ENCODE measurements around the gene DAAM2. TPM values are rescaled to one million over a fixed set of nuclear protein-coding genes. Genes with fewer than 3 reads are reported as not detected.

Gene DAAM2
- total RNA-seq = 31.8 TPM

DNA sequence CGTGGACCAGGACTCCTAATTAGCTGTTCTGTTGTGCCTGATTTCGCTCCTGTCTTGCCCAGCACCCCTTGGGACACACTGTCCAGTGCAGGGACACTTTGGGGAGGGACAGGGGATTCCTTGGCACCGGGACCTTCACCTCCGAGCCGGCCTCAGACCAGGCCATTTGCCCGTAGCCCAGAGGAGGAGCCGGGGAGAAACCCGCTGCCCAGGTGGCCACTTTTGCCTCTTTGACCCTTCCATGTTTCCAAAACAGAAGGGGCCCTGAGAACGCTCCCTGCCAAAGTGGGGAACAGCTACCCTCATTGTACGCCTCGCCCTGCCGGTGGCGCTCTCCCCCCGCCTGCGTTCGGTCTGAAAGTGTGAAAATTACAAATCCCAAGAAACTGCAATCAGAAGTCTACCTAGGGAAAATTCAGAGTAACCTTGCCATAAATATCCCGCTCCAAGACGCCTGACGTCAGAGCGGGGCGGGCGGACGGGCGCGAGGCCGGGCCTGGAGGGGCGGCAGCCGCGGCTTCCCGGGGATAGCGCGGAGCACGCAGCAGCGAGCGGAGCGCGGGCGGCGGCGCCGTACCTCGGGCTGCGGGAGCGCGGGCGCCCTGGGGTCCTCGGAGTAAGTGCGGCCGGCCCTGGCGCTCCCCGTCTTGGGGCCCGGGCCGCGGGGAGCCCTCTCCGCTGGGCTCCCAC lies at the start of gene DAAM2:
TSS of gene DAAM2 (plus strand) at position 527 of the 690 bp plus-strand sequence. CDS start 63,927 bp downstream, outside the sequence.
- Histone ChIP-seq H3K9me3 (ENCODE audit: control insufficient read depth in 3 of 3, low read length in 3 of 3) (no peaks in the 10 kb centered on the region), H3K4me1 (ENCODE audit: control insufficient read depth in 3 of 3, insufficient read depth in 3 of 3, low read length in 3 of 3) (peaks cover 10 to 13% (median 13%) of the 10 kb centered on the region in 3 donors), H3K4me3 (ENCODE audit: low read length in 3 of 3) (peak within 1 kb of the TSS; percentile 74 to 83 (median 75)), H3K36me3 (ENCODE audit: control insufficient read depth in 3 of 3, insufficient read depth in 3 of 3, low read length in 3 of 3) (no peaks in the 10 kb centered on the region), H3K27ac (ENCODE audit: low read depth, low read length) (peak within 1 kb of the TSS; percentile 66), H3K9ac (ENCODE audit: low read depth in 1 of 3, low read length in 3 of 3) (peak within 1 kb of the TSS; percentile 77 to 90 (median 79)), H3K27me3 (ENCODE audit: control insufficient read depth in 3 of 3, insufficient read depth in 3 of 3, low read length in 3 of 3) (no peaks in the 10 kb centered on the region)

- Histone ChIP-seq H3K4me3 (ENCODE audit: low read length in 3 of 3) (no peak overlapping the region), H3K9me3 (ENCODE audit: control insufficient read depth in 3 of 3, low read length in 3 of 3) (no peaks in the 10 kb centered on the region), H3K9ac (ENCODE audit: low read depth in 1 of 3, low read length in 3 of 3) (no peak overlapping the region), H3K27me3 (ENCODE audit: control insufficient read depth in 3 of 3, insufficient read depth in 3 of 3, low read length in 3 of 3) (no peaks in the 10 kb centered on the region), H3K27ac (ENCODE audit: low read depth, low read length) (no peak overlapping the region), H3K36me3 (ENCODE audit: control insufficient read depth in 3 of 3, insufficient read depth in 3 of 3, low read length in 3 of 3) (no peaks in the 10 kb centered on the region), H3K4me1 (ENCODE audit: control insufficient read depth in 3 of 3, insufficient read depth in 3 of 3, low read length in 3 of 3) (no peaks in the 10 kb centered on the region)
Observed at GRCh38 chr6:39746795-39747194, 45.4 kb upstream of the DAAM2 start.

- Histone ChIP-seq H3K36me3 (ENCODE audit: control insufficient read depth in 3 of 3, insufficient read depth in 3 of 3, low read length in 3 of 3) (no peaks in the 10 kb centered on the region), H3K4me1 (ENCODE audit: control insufficient read depth in 3 of 3, insufficient read depth in 3 of 3, low read length in 3 of 3) (peaks cover 4 to 18% (median 15%) of the 10 kb centered on the region in 3 donors), H3K27me3 (ENCODE audit: control insufficient read depth in 3 of 3, insufficient read depth in 3 of 3, low read length in 3 of 3) (no peaks in the 10 kb centered on the region), H3K9ac (ENCODE audit: low read depth in 1 of 3, low read length in 3 of 3) (no peak overlapping the region), H3K9me3 (ENCODE audit: control insufficient read depth in 3 of 3, low read length in 3 of 3) (no peaks in the 10 kb centered on the region), H3K27ac (ENCODE audit: low read depth, low read length) (no peak overlapping the region), H3K4me3 (ENCODE audit: low read length in 3 of 3) (no peak overlapping the region)
Observed at GRCh38 chr6:39752835-39753724, 39.1 kb upstream of the DAAM2 start.

DNA sequence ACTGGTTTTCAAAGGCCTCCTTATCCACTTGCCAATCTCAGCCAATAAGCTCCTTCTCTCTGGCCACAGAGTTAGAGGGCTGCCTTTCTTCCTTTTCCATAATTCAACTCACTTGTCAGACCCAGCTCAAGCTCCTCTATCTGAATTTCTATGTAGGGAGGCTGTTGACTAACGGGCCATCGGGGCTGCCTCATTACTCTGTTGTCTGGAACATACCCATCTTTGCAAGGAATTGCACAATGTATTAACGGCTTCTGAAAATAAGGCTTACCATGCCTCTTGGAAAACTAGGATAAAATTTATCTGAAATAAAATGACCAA lies 38.5 kb upstream of the DAAM2 start:
- peaks cover 4 to 18% (median 15%) of the 10 kb centered on the region in 3 donors for H3K4me1 ChIP-seq (ENCODE audit: control insufficient read depth in 3 of 3, insufficient read depth in 3 of 3, low read length in 3 of 3)
- no peaks in the 10 kb centered on the region for H3K27me3 ChIP-seq (ENCODE audit: control insufficient read depth in 3 of 3, insufficient read depth in 3 of 3, low read length in 3 of 3)
- H3K4me3 ChIP-seq (ENCODE audit: low read length in 3 of 3) = no peak overlapping the region
- H3K27ac ChIP-seq (ENCODE audit: low read depth, low read length) = no peak overlapping the region
- H3K36me3 ChIP-seq (ENCODE audit: control insufficient read depth in 3 of 3, insufficient read depth in 3 of 3, low read length in 3 of 3) = no peaks in the 10 kb centered on the region
- H3K9ac ChIP-seq (ENCODE audit: low read depth in 1 of 3, low read length in 3 of 3) = no peak overlapping the region
- H3K9me3 ChIP-seq (ENCODE audit: control insufficient read depth in 3 of 3, low read length in 3 of 3) = no peaks in the 10 kb centered on the region

DNA sequence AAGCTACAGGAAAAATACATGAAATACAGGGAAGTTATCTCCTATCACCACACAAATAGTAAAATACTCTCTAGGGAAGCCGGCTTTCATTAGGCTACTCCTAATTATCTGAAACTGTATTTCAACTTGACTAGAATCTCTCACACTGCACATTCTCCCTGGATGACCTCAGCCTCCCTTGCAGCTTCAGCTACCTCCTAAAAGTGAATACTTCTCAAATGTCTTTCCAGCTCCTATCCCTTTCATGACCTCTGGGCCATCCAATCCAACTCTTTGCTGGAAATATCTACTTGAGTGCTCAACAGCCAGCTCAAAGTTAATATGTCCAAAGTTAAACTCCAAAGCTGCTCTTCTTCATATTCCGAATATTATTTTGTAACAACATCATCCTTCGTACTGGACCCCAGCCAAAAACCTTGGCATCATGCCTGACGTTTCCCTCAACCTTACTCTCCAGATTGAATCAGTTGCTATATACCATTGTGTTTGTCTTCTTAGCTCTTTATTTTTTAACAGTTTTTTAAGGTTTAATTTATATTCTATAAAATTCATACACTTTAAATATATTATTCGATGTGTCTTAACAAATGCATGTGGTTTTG lies 37.6 kb upstream of the DAAM2 start:
- Histone ChIP-seq H3K36me3 (ENCODE audit: control insufficient read depth in 3 of 3, insufficient read depth in 3 of 3, low read length in 3 of 3) (no peaks in the 10 kb centered on the region), H3K4me1 (ENCODE audit: control insufficient read depth in 3 of 3, insufficient read depth in 3 of 3, low read length in 3 of 3) (peaks cover 4 to 24% (median 15%) of the 10 kb centered on the region in 3 donors), H3K27me3 (ENCODE audit: control insufficient read depth in 3 of 3, insufficient read depth in 3 of 3, low read length in 3 of 3) (no peaks in the 10 kb centered on the region), H3K4me3 (ENCODE audit: low read length in 3 of 3) (no peak overlapping the region), H3K9me3 (ENCODE audit: control insufficient read depth in 3 of 3, low read length in 3 of 3) (no peaks in the 10 kb centered on the region), H3K27ac (ENCODE audit: low read depth, low read length) (no peak overlapping the region), H3K9ac (ENCODE audit: low read depth in 1 of 3, low read length in 3 of 3) (no peak overlapping the region)

GRCh38 chr6:39755231-39755630 lies 36.9 kb upstream of the DAAM2 start:
- no peaks in the 10 kb centered on the region for H3K27me3 ChIP-seq (ENCODE audit: control insufficient read depth in 3 of 3, insufficient read depth in 3 of 3, low read length in 3 of 3)
- H3K4me1 ChIP-seq (ENCODE audit: control insufficient read depth in 3 of 3, insufficient read depth in 3 of 3, low read length in 3 of 3) = peaks cover 4 to 26% (median 16%) of the 10 kb centered on the region in 3 donors
- H3K36me3 ChIP-seq (ENCODE audit: control insufficient read depth in 3 of 3, insufficient read depth in 3 of 3, low read length in 3 of 3) = no peaks in the 10 kb centered on the region
- H3K27ac ChIP-seq (ENCODE audit: low read depth, low read length) = no peak overlapping the region
- H3K9me3 ChIP-seq (ENCODE audit: control insufficient read depth in 3 of 3, low read length in 3 of 3) = no peaks in the 10 kb centered on the region
- H3K9ac ChIP-seq (ENCODE audit: low read depth in 1 of 3, low read length in 3 of 3) = no peak overlapping the region
- H3K4me3 ChIP-seq (ENCODE audit: low read length in 3 of 3) = no peak overlapping the region

DNA sequence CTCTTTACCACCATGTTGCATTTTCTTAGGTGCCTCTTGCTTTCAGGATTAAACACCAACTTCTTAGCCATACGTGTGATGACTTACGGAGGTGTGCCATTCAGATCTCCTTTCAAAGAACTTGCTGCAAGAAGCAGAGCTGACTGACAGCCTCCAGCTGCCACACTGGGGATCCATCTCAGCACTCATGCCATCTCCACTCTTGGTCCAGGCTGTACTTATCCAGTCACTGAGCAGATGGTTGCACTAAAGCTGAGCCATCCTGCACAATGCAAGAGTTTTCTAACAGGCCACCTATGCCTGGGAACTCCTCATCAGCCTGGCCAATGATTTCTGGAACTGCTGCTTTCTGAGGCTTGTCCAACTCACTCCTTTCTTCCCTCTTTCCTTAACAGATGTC lies 35.6 kb upstream of the DAAM2 start:
- H3K9me3 ChIP-seq (ENCODE audit: control insufficient read depth in 3 of 3, low read length in 3 of 3) = no peaks in the 10 kb centered on the region
- no peaks in the 10 kb centered on the region for H3K27me3 ChIP-seq (ENCODE audit: control insufficient read depth in 3 of 3, insufficient read depth in 3 of 3, low read length in 3 of 3)
- no peaks in the 10 kb centered on the region for H3K36me3 ChIP-seq (ENCODE audit: control insufficient read depth in 3 of 3, insufficient read depth in 3 of 3, low read length in 3 of 3)
- H3K4me3 ChIP-seq (ENCODE audit: low read length in 3 of 3) = no peak overlapping the region
- peaks cover 4 to 26% (median 20%) of the 10 kb centered on the region in 3 donors for H3K4me1 ChIP-seq (ENCODE audit: control insufficient read depth in 3 of 3, insufficient read depth in 3 of 3, low read length in 3 of 3)
- no peak overlapping the region for H3K9ac ChIP-seq (ENCODE audit: low read depth in 1 of 3, low read length in 3 of 3)
- no peak overlapping the region for H3K27ac ChIP-seq (ENCODE audit: low read depth, low read length)

GRCh38 chr6:39758905-39759605 lies 33.1 kb upstream of the DAAM2 start:
- Histone ChIP-seq H3K36me3 (ENCODE audit: control insufficient read depth in 3 of 3, insufficient read depth in 3 of 3, low read length in 3 of 3) (no peaks in the 10 kb centered on the region), H3K9ac (ENCODE audit: low read depth in 1 of 3, low read length in 3 of 3) (no peak overlapping the region), H3K4me1 (ENCODE audit: control insufficient read depth in 3 of 3, insufficient read depth in 3 of 3, low read length in 3 of 3) (peaks cover 4 to 20% (median 15%) of the 10 kb centered on the region in 3 donors), H3K27ac (ENCODE audit: low read depth, low read length) (no peak overlapping the region), H3K9me3 (ENCODE audit: control insufficient read depth in 3 of 3, low read length in 3 of 3) (no peaks in the 10 kb centered on the region), H3K4me3 (ENCODE audit: low read length in 3 of 3) (no peak overlapping the region), H3K27me3 (ENCODE audit: control insufficient read depth in 3 of 3, insufficient read depth in 3 of 3, low read length in 3 of 3) (peaks cover 0 to 2% (median 0%) of the 10 kb centered on the region in 3 donors)

DNA sequence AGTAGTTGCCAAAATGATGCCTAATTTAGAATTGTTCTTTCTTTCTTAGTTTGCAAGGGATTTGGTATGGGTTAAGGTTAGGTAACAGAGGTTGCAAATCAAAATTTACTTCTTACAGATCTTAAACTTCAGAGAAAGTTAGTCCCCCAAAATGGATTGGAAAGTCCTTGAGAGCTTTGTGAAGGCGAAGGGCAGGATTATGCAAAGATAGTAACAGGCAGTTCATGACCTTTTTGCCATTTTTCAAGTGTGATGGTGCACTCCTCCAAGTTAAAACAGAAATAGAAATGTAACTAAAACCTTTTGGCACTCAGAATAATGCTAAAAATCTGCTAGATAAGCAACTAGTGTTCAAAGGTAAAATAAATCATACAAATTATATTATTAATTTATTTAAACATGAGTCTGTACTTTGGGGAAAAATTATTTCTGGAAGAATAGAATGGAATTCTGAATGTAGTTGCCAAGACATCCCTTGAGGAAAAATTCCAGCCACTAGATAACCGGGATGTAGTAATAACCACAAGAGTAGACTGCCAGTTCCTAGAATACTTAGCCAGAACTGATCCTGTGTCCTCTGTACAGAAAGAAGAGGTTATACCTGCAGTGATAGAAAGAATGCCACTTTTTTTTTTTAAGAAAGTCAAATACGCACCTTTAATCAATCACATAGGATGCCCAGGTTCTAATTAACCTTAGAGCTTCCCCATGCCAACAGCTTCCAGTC lies 31.8 kb upstream of the DAAM2 start:
- H3K27ac ChIP-seq (ENCODE audit: low read depth, low read length) = no peak overlapping the region
- peaks cover 0 to 16% (median 6%) of the 10 kb centered on the region in 3 donors for H3K4me1 ChIP-seq (ENCODE audit: control insufficient read depth in 3 of 3, insufficient read depth in 3 of 3, low read length in 3 of 3)
- H3K27me3 ChIP-seq (ENCODE audit: control insufficient read depth in 3 of 3, insufficient read depth in 3 of 3, low read length in 3 of 3) = peaks cover 0 to 2% (median 0%) of the 10 kb centered on the region in 3 donors
- no peaks in the 10 kb centered on the region for H3K36me3 ChIP-seq (ENCODE audit: control insufficient read depth in 3 of 3, insufficient read depth in 3 of 3, low read length in 3 of 3)
- H3K9me3 ChIP-seq (ENCODE audit: control insufficient read depth in 3 of 3, low read length in 3 of 3) = no peaks in the 10 kb centered on the region
- no peak overlapping the region for H3K9ac ChIP-seq (ENCODE audit: low read depth in 1 of 3, low read length in 3 of 3)
- H3K4me3 ChIP-seq (ENCODE audit: low read length in 3 of 3) = no peak overlapping the region
